HG03442 (cell line): ENCODE data around the gene OTULIN.

ENCODE experiments used
- ATAC-seq: cut with Tn5 transposase; IDR thresholded peaks from one replicate; pipeline ENCODE4 v1.9.1; 2021; ENCODE audit warnings: mild to moderate bottlenecking, moderate library complexity; ENCODE audit not compliant: unreplicated experiment

Gene OTULIN

GRCh38 chr5:14667770-14668169, 3.3 kb downstream of the OTULIN start:
- no peak for ATAC-seq

- ATAC-seq, result no peak
These were observed 3.7 kb downstream of the OTULIN start for GRCh38 chr5:14668181-14668591.

- ATAC-seq, result no peak
These were observed 4.9 kb downstream of the OTULIN start for GRCh38 chr5:14669415-14669814.

DNA sequence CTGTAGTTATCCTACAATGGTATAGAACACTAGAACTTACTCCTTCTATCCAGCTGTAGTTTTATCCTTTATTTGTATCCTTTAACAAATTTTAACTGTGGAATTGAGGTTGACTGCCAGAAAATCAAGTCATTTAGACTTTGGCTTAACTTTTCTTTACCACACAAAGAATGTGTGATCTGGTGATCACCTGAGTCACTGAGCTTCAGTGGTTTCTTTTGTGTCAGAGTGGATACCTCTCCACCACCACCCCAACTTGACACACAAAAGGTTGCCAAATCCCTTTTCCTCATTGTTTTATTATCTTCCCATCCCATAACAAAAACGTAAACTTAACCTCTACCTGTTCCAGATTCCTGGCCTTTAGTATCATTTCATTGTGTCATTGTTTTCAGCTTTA, 5.5 kb downstream of the OTULIN start:
- ATAC-seq, result no peak

DNA sequence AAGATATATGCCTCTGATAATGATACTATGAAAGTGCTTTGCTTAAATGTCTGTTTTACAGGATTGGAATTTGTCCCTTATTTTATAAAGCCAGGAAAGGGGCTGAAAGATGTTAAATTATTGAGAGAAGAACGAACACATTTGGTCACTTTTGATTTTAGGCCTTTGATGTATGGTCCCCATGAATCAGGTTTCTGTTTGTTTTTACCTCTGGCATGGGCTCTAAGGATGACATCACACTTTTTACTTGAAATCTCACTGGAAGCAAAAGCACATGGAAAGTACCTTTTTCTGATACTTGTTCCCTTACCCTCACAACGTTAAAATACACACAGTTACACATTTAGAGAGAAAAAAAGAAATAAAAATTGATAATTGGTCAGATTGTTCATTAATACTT, 6.9 kb downstream of the OTULIN start:
- no peak for ATAC-seq

DNA sequence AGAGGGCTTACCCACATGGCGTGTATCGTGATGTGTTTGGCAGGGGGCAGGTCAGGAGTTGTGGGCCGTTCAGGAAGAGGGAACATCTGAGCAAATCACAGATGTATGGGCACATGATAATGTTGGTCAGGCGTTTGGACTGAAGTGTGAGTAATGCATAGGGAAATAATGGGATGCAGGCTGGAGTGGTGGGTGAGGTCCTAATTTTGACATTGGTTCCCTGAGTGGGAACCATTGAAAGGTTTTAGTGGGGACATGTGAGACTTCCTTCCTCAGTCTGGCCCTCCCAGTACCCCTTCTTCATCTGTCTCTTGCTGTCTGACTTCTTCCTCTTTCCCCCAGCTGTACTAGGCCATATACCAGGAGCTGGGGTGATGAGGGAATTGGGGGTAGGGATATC, 7.6 kb downstream of the OTULIN start:
- no peak for ATAC-seq

DNA sequence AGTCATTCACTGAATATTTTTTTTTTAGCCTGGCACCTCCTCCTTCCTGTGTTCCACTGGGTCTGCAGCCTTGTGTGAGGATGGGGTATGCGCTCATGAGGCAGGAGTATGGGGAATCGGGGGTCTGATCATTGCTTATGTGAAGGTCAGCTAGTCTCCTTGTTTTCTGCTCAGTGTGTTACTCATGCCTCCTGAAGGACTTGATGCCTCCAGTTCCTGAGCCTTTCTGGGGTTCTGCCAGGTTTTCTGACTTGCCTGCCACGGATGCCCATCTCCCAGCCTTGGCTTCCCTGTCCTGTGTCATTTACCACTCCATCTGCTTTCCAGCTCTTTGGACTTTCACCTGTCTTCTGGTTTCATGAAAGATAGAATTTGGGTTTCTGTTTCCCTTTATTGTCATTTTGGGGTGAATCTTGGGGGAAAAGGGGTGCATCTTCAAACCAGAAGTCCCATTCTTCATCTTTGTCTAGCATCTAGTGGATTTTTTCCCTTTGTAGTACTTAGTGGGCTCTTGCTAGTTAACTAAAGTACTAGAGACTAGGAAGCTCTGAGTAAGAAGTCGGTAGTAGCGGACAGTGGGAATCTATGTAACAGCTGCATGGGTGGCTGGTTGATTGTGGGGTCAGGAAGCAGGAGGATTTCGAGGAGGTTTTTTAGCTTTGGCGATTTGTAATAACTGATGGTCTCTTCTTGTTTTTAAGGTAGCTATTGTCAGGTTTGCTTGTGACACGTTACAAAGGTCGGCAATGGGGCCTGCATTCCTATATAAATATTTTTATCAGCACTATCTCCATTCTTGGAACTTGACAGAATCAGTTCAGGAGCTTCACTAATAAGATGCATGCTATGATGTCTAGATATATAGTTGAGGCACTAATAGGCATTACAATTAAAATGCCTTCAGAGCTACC, 8.2 kb downstream of the OTULIN start:
- no peak for ATAC-seq

DNA sequence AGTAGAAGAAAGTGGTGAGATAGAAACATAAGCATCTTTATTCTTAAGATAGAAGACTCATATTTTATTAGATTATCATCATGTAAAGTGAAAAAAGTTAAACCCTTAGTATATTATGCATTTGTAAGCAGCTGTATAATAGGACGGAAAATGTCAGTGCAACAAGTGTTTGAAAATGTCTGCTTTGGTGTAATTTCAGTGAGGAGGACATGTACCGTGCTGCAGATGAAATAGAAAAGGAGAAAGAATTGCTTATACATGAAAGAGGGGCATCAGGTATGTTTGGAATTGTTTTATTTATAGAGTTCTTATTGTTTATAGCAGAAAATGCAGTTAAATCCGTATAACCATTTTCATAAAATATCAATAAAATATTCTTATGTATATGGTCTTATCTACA, 8.9 kb downstream of the OTULIN start:
- no peak for ATAC-seq

GRCh38 chr5:14674983-14675854, 10.7 kb downstream of the OTULIN start:
- no peak for ATAC-seq

GRCh38 chr5:14675865-14676300, 11.4 kb downstream of the OTULIN start:
- ATAC-seq, result peak; percentile 39

DNA sequence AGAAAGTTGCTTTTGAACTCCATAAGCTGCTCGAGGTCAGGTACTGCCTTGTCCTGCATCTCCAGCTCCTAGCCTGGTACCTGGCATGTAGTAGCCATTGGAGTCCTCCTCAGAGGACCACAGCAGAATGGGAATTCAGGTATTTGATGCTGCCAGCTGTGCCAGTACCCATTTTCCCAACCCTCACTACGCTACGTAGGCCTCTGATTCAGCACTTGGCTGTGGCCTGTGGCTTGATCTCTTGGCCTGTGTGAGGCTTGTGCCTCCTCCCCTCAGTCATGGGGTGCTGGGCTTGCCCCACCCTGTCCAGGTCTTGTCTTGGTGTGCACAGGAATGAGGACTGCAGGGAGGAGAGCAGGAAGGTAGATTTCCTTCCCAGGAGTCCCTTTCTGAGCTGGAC, 11.8 kb downstream of the OTULIN start:
- ATAC-seq, result peak; percentile 53

- ATAC-seq, result no peak
These were observed 14.3 kb downstream of the OTULIN start for GRCh38 chr5:14678773-14679334.

GRCh38 chr5:14679595-14679994, 15.1 kb downstream of the OTULIN start:
- no peak for ATAC-seq

GRCh38 chr5:14681236-14681752, 16.8 kb downstream of the OTULIN start:
- ATAC-seq, result no peak

DNA sequence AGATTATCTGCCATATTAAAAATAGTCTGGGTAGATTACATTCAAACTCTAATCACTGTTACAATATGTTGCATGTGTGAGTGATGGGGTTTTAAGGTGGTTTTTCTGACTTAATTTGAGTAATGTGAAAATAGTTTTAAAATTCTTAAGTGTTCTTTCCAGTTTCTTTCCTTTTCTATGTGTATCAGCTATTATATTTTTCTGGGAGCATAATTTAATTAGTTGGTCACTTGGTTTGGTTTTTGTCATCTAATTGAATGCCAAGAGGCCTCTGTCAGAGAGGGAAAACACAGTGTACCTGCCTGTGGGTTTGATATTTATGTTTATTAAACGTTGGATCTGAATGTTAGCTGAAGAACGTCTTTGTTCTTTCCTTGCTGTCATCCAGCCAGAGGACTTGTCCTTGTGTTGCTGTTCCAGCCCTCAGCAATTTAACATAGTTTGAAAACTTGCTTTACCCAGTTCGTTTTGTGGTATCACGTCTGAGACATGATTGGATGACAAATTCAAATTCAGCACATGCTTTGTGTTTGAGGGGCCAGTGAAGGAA, 19.5 kb downstream of the OTULIN start:
- ATAC-seq, result no peak

DNA sequence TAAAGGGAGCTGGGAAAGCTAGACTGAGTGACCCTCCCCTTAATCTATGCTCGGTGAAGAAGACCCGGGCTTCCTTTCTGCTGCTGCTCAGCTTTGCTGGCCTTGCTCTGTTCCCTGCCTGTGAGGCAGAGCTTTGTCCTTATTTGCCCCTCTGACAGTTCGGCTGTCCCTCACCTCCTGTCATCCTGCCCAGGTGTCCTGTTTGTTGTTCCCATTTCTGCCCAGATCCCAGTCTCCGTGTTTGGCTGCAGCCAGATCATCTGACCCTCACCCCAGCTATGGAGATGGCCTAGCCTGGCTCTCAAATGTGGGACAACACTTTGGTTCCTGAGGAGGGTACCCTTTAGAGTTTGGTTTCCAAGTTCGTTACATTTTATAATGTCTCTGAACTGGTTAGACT, 20.2 kb downstream of the OTULIN start:
- no peak for ATAC-seq

GRCh38 chr5:14685757-14686156, 21.2 kb downstream of the OTULIN start:
- peak; percentile 97 for ATAC-seq

- no peak for ATAC-seq
These were observed 22.0 kb downstream of the OTULIN start for GRCh38 chr5:14686517-14686916.

GRCh38 chr5:14687023-14687665, 22.6 kb downstream of the OTULIN start:
- no peak for ATAC-seq

DNA sequence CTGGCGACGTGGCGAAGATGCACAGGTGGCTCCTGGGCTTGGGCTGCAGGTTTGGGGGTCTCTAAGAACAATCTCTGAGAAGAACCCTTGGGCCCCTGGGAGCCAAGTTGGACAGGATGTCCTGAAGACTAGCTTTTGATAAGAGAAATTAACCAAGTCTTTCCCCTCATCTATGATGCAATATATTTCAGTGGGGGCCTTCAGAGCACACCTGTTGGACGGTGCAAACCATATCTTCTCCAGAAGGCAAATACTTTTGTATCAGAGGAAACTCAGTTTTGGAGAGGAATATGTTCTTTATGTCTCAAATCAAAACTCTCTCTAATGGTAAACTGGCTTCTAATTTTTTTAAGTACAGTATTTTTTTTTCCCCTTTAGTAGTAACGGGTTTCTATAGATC, 28.6 kb downstream of the OTULIN start:
- ATAC-seq, result no peak
